ENCODE results near the gene TTC34.
"Not testable (repeated sequence)": the region's sequence is repeated elsewhere in the genome, so short reads cannot be mapped to it uniquely, and the experiment has no call there.

Gene TTC34

DNA sequence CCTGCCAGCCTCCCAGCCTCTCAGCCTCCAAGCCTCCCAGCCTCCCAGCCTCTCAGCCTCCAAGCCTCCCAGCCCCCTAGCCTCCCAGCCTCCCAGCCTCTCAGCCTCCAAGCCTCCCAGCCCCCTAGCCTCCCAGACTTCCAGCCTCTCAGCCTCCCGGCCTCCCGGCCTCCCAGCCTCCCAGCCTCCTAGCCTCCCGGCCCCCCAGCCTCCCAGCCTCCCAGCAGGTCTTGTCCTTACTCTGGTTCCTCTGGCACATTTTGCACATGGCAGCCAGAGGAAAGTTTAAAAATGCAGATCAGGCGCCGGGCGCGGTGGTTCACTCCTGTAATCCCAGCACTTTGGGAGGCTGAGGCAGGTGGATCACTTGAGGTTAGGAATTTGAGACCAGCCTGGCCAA is 2.5 kb downstream of the TTC34 start:
- DNase-seq (ENCODE audit: low spot score) = not testable (repeated sequence)

DNA sequence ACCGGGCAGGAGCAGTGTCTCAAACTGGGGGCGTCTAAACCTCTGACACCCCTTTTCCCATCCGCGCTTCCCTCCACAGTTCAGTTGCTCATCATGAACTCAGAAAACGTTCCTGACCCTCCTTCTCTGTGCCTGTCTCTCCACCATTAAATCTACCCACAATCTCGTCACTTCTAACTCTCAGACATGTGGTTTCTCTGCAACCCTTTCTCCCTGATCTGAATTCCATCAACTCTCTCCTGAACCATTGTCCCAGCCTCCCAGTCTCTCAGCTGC is 3.8 kb downstream of the TTC34 start:
- DNase-seq (ENCODE audit: low spot score) = no peak

DNA sequence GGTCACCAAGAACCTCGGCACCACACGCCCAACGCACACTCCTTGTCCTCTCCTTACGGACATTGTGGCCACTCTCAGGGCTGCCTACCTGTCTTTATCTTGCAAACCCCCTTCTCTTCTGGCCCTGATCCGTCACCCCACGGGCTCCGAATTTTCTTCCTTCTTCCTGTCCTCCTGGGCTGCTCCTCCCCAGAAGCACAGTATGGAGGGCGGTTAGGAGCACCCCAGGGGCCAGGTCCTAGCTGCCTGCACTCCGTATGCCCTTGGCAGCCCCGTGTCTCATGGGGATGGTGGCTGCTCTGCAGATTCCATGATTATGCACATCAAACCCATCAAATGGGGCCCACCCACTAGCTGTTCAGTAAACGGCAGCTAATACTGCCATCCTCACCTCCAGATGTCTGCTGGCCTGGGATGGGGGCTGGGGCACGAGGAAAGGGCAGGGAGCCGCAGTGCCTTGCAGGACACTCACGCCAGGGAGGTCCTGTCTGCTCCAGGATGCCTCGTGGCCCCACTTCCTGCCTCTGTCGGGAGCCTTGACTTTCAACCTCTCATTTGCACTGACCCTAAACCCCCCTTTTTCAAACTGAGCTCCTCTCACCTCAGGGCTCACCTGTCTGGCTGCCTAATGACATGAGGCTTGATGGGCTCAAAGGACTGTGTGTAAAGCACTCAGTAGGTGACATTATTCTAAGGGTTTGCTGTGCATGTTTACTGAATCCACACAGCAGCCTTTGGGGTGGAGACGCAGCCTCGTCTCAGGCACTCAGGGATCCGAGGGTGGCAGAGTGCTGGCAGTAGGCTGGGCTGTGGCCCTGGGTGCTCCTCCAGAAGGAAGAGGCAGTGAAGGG is 4.4 kb downstream of the TTC34 start:
- DNase-seq (ENCODE audit: low spot score) = no peak

DNA sequence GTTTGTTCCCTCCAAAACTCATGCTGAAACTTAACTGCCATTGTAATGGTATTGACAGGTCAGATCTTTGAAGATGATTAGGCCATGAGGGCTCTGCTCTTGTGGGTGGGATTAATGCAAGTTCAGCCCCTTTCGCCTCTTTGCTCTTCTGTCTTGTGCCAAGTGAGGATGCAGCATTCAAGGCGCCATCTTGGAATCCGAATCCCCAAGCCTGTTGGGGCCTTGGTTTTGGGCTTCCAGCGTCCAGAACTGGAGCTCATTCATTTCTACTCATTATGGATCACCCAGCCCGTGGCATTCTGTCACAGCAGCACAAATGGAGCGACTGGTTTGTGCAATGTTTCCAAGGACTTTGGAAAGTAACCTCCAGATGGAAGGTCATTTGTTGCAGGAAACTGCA is 5.6 kb downstream of the TTC34 start:
- no peak for DNase-seq (ENCODE audit: low spot score)

DNA sequence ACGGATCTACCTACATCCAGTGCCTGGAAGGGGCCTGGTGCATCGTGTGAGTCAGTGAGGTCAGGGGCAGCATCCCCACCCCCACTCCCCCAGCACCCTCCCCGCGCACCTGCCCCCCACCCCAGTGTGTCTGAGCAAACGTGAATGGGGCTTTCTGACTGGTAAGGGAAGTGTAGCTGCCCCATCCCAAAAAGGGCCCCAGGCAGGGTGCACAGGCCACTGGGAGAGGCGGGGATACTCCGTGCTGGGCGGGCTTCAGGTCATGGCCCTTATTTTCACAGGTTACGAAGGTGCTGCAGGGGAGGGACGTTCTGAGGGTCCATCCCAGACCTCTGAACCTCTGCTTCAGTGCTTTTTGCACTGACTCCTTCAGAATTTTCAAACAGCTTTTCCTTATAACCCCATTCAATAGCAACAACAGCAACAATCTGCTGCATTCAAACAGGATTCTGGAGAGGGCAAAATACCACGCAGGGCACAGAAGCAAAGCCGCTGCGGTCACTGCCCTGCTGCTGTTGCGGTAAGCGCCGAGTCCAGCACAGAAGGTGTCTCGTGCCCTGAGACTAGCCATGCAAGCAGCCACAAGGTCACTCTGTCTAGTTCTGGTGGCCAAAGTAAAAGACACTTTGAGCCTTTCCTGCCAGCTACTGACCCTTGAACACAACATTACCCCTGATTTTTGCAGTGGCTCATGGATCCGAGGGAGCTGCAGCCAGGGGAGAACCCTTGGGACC is 10.3 kb downstream of the TTC34 start:
- no peak for DNase-seq (ENCODE audit: low spot score)

DNA sequence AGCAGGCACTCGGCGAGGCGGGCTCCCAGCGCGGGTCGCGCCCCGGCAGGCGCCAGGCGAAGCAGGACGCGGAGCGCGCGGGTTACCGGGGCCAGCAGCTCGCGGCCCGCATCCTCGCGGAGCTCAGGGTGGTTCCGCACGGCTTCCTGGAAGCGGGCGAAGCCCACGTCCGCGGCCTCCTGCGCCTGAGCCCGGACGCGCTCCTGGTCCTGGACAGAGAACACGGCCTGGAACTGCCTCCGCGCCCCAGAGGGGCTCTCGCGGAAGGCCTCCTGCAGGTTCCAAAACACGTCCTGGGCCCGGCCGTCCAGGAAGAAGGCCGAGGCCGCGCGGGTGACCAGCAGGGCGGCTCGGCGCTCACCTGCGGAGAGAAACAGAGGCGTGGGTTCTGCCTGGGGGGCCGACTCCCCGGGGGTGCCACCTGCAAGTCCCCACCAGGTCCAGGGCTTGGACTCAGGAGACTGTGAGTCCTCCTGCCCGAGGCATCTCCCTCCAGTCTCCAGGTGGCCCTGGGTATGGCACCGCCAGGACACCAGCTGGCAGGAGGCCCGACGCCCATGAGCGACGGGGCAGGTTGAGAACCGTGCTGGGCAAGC is 11.4 kb downstream of the TTC34 start:
- DNase-seq (ENCODE audit: low spot score) = no peak

DNA sequence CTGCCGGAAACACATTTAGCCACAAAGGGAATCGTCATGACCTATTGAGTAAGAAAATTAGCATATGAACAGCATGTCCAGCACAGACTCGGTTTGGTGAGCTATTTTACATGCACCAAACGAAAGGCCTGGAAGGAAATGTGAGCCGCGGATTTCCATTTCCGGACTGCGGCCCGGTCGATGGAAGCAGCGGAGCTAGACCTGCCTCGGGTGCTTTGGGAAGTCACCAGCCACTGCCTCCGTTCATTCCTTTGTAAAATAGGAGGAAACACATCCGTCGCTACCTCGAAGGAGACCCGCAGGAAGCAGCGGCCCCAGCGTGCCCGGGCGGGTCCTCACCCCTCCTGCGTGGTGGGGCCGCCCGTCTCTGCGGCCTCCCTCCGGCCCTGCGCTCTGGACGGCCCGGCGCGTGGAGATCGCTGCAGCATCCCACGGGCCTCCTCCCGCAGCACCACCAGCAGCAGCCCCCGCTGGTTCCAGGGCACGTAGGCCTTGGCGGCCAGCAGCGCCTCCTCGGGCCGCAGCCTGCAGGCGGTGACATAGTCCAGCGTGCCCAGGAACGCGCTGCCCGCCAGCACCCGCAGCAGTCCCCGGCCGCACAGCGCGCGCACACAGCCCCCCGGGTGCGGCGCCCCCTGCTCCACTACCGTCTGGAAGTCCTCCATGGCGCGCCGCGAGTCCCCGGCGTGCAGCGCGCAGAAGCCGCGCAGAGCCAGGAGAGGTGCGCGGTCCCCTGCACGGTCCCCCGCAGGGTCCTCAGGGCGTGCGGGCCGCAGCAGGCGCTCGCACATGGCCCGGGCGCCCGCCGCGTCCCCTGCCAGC is 12.1 kb downstream of the TTC34 start:
- DNase-seq (ENCODE audit: low spot score) = no peak

DNA sequence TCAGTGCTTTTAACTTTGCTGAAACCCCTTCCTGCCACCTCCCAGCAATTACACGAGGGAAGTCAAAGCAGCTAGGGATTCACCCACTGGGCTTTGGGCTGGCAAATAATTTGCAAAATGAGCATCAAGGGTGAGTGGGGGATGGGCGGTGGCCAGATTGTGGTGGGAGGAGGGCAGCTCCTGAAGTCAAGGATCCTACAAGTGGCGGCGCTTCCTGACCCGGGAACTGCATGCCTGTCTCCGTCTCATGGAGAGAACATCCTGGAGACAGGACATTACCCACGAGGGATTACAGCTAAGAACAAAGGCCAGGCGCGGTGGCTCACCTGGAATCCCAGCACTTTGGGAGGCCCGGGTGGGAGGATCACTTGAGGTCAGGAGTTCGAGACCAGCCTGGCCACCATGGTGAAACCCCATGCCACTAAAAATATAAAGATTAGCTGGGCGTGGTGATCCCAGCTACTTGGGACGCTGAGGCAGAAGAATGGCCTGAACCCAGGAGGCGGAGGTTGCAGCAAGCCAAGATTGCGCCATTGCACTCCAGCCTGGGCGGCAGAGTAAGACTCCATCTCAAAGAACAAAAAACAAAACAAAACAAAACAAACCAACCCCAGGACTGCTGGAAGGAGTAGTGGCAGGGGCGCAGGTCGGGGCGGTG is 12.9 kb downstream of the TTC34 start:
- DNase-seq (ENCODE audit: low spot score) = no peak

DNA sequence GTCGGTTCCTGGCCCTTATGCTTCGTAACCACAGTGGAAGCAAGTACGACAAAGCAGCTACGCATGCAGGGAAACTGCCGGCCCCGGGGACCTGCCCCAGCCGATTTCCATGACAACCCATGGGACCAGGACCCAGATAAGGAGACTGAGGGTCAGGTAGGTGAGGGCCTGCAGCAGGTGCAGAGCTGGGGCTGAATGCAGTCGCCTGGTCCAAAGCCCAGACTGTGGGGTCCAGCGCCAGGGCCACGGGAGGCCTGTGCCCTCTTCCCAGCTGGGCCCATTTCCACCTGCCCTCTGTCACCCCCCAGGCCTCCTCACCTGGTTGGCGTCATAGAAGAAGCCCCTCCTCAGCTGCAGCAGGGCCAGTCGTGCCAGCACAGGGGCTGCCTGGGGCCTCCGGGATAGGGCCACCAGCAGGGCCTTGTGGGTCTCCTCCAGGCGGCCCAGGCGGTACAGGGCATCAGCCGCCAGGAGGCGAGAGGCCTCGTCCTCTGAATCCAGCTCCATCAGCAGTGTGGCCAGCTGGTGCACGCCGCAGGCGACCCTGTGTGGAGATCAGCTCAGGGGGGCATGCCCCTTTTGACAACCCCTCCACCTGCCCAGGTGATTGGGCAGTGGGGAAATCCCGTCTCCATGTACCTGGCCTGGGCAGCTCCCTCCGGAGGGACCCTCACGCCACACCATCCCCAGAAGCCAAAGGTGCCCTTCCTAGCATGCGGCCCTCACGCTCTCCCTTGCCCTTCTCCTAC is 14.2 kb downstream of the TTC34 start:
- no peak for DNase-seq (ENCODE audit: low spot score)

DNA sequence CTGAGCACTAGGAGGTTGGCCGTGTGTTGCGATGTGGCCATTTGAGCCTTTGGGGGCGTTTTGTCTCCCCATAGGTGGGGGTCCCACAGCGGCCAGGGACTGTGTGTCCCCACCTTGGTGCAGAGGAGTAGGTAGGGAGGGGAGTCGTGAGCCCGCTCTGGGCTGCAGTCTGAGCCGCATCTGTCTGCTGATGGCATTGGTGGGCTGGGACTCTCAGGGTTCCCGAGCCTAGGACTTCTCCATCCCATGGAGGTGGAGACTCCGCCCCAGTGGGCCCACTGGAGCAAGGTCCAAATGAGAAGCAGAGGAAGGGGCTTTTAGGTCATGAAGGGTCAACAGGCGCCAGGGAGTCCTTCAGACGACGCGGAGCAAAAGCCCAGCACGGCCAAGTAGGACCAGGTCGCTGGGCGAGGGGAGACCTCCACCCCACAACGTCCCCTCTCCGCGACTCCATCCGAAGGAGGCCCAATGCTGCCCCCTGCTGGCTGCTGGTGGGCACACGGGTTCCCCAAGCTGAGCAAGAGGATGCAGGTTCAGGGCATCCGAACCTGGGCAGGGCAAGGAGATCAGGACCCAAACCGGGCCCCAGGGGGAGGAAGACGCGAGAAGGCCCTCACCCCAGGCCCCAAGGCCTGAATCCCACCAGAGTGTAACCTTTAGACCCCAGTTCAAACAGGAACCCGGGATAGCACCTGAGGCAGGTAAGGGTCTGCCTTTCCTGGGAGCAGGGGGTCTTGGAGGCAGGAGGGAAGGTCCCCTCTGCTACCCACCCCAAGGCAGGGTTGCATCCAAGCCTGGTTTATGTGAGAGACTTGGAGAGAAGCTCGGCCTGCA is 14.9 kb downstream of the TTC34 start:
- DNase-seq (ENCODE audit: low spot score) = no peak

DNA sequence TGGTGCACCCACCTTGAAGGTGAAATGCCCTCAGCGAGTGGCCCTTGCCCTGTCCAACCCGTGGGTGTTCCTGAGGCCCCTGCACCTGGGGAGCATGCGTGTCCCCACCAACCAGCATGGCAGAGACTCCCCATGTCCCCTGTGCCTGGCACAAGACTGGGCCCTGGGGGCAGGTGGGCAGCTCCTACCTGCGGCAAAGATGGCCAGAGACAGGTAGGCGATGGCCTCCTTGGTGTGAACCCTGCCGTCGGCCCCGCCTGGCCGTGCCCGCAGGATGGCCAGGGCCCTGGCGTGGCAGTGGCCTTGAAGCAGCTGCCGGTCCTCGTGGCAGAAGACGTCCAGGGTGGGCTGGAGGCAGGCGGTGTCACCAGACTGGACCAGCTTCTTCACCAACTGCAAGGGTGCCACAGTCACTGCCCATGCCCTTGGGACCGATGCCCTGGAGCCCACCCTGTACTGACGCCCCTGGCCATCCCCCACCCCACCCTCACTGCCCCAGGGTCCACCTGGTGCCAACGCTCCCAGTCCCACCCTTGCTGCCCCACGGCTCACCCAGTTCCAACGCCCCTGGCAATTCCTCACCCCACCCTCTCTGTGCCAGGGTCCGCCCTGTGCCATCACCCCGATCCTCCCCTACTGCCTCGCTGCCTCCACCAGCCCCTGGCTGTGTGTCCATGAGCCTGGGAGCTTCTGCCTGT is 15.7 kb downstream of the TTC34 start:
- no peak for DNase-seq (ENCODE audit: low spot score)

DNA sequence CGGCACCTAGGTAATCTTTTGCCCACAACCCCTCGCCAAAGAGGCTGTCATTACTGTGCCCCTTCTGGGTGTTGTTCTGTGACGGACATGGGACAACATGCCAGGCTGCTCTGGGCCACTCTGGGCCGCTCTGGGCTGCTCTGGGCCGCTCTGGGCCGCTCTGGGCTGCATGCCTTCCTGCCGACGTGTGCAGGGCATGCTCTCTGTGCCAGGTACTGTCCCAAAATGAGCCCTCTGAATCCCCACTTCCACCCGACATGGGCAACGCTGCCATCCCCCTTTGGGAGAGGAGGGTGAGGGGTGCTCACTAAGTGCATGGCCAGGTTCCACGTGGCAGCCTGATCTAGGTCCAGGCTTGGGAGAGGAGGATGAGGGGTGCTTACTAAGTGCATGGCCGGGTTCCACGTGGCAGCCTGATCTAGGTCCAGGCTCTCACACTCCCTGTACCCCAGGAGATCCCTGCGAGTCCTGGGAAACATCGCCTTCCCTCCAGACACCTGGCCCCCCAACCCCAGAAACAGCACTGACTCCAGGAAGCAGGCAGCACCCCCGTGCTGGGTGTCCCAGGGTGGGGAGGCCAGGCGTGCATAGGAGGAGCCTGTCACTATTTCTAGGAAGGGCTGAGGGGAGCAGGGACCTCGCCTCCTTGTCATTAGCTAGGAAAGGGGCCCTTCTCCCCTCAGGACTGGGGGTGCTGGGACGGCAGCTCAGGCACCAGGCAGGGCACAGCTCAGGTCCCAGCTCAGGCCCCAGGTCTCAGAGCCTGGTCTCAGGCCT is 16.5 kb downstream of the TTC34 start:
- no peak for DNase-seq (ENCODE audit: low spot score)

DNA sequence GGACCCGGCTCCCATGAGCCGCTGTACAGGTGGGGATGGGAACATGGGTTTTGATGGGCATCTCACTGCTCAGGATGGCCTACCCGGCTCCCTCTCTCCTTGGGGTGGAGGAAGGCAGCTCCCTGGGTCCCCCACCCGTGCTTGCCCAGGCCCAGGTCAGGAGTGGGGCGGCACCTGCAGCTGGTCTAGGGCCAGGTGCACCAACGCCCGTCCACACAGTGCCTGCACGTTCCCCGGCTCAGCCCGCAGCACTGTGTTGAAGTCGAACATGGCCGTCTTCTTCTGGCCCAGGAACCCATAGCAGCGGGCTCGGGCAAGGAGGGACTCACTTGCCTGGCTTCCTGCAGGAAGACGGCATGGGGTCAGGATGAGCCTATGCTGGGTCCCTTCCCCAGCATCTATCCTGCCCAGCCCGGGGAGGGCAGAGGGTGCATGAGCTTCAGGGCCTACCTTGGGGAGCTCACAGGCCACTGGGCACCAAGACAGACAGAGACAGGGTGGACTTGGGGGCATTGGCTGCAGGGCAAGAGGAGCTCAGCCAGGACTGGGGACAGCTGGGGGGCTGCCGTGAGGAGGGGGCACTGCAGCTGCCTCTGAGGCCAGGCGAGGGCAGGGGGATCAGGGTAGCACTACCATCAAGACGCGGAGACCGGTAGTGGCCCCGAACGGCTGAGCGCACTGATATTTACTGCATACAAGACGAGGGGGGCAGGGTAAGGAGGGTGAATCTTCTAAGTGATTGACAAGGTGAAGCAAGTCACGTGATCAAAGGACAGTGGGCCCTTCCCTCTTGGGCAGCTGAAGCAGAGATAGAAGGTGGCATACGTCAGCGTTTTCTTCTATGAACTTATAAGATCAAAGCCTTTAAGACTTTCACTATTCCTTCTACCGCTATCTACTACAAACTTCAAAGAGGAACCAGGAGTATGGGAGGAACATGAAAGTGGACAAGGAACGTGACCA is 17.8 kb downstream of the TTC34 start:
- no peak for DNase-seq (ENCODE audit: low spot score)

DNA sequence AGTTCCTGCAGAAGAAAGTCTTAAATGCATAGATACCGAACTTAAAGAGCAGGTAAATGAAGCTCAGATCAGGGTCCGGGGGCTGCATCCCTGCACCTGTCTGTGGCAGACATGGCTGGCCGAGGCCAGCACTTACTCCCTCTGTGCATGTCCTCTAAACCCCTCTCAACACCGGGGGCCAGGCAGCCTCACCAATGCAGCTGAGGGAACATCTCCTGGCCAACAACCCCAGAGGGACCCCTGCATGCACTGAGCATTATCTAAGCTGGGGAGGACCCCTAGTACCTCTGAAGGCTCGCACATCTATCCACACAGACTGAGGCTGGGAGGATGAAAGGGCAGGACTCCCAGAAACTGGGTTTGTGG is 18.4 kb downstream of the TTC34 start:
- DNase-seq (ENCODE audit: low spot score) = no peak

DNA sequence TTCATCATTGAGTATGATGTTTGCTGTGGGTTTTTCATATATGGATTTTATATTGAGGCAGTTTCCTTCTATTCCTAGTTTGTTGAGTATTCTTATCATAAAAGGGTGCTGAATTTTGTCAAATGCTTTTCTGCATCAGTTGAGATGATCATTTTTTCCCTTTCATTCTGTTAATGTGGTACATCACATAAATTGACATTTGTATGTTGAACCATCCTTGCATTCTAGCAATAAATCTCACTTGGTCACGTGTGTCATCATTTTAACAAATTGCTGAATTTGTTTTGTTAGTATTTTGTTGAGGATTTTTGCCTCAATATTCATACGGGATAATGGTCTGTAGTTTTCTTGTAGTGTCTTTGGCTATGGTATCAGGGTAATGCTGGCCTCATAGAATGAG is 19.9 kb downstream of the TTC34 start:
- DNase-seq (ENCODE audit: low spot score) = no peak

DNA sequence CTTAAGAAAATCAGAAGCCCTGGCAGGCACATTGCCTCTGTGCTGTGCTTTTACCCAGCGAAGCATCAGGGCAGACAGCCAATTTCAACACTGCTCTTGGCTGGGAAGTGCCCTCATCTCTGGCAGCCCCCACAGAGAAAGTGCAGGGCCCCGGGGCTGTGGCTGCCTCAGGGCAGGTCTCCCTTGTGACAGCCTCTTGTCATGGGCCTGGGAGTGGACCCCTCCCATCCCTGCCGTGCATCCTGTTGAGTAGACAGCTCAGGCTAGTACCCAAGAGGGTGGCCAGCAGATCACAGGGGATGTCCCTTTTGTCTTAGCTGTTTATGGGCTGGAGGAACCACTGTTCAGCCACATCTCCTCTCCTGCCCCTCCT is 23.3 kb downstream of the TTC34 start:
- peak; percentile 31 for DNase-seq (ENCODE audit: low spot score)

DNA sequence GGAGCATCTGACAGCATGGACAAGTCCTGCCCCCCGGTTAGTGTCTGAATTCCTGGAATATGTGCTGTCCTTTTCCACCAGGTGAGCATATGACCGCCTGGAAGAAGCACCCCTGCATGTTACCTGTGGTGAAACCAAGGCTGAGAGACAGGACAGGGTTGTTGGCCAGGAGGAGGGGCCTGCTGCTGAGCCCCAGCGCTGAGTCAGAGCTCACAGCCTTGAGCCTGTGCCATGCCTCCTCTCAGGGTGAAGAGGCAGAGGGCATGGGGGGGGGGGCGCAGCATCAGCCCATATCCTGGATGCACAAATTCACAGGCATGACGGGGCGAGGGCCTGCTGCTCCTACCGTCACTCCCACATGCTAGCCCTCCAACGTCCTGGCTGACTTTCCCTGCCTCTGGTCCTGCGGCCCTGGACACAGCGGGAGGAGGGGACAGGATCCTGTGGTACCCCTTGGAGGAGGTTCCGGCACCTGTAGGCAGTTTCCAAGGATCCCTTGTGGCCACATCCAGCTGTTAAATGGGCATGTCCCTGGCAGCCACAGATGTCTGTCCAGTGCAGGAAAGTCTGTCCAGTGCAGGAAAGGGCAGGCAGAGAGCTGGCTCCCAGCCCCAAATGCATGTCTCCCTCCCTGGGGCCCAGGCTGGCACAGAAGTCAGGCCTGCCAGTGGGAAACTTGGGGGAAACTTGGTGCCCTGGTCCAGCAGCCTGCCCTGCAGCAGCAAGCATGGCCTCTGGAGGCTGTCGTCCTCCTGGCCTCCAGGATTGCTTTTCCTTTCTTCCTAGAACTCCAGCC is 23.9 kb downstream of the TTC34 start:
- DNase-seq (ENCODE audit: low spot score) = no peak

All from Ammon's horn (tissue), 1 donor.